A549 (cell line): ENCODE data around the gene NPY1R.

Experiments used
- CHD2 ChIP-seq: fragments of 150-350 bp; IDR thresholded peaks from 2 replicates; pipeline ENCODE4 v1.6.1; 2014; ENCODE audit warnings: low read length; ENCODE audit not compliant: partially characterized antibody
- CHD4 ChIP-seq: fragments of 200-600 bp; sonication (generic); IDR thresholded peaks from 2 replicates; pipeline ENCODE4 v1.6.1; 2016; ENCODE audit warnings: antibody characterized with exemption, mild to moderate bottlenecking, borderline replicate concordance
- EP300 ChIP-seq, 2 experiments: fragments of >200 bp; sonication (Bioruptor Twin); formaldehyde crosslinking; IDR thresholded peaks; 2 replicates in 1 of 2; 3 replicates in 1 of 2; pipeline ENCODE4 v1.6.1; 2016 to 2017
- POLR2A ChIP-seq: IDR thresholded peaks from 2 replicates; pipeline ENCODE4 v1.6.1; 2012; ENCODE audit warnings: mild to moderate bottlenecking, low read length
- POLR2AphosphoS2 ChIP-seq: conservative IDR thresholded peaks from 2 replicates; pipeline ENCODE4 v1.6.1; 2012; ENCODE audit warnings: low read length, improper control_type of control experiment, inconsistent platforms
- RAD21 ChIP-seq, 2 experiments: fragments of >200 bp in 1 of 2; sonication (Bioruptor Twin) in 1 of 2; formaldehyde crosslinking in 1 of 2; IDR thresholded peaks in 1 of 2; conservative IDR thresholded peaks in 1 of 2; 2 replicates in 1 of 2; 3 replicates in 1 of 2; pipeline ENCODE4 v1.6.1; 2012 to 2018; ENCODE audit warnings: inconsistent platforms in 1 of 2
- RFX5 ChIP-seq: fragments of 450-650 bp; IDR thresholded peaks from 2 replicates; pipeline ENCODE4 v1.7.1; 2014; ENCODE audit warnings: antibody characterized with exemption, mild to moderate bottlenecking, moderate library complexity
- TF ChIP-seq, protein P1 (sequence below): fragments of >200 bp; sonication (Bioruptor Twin); formaldehyde crosslinking; IDR thresholded peaks from 3 replicates; pipeline ENCODE4 v1.5.1; 2016
- TF ChIP-seq, protein P2 (sequence below): IDR thresholded peaks from 2 replicates; pipeline ENCODE4 v1.6.1; 2012
- TF ChIP-seq, protein P3 (sequence below): IDR thresholded peaks from 2 replicates; pipeline ENCODE4 v1.6.1; 2012

DNA sequence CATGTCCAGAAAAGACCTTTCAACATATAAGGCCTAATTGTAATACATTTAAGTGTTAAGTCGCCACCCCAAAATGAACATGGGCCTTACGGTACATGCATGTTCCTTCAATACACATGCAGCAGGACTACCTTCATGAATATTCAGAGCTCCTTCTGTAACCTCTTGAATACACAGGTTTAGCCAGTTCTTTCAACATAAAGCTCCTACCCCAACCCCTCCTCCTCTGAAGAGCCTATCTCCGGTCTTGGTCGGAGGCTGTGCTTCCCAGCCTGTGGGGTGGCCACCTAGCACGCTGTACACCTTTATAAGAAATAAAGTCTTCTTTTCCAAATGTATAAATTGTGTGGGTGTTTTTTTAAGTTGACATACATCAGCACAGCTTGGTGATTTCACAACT lies 39.6 kb upstream of the NPY1R start:
- TF ChIP-seq, protein P1, sequence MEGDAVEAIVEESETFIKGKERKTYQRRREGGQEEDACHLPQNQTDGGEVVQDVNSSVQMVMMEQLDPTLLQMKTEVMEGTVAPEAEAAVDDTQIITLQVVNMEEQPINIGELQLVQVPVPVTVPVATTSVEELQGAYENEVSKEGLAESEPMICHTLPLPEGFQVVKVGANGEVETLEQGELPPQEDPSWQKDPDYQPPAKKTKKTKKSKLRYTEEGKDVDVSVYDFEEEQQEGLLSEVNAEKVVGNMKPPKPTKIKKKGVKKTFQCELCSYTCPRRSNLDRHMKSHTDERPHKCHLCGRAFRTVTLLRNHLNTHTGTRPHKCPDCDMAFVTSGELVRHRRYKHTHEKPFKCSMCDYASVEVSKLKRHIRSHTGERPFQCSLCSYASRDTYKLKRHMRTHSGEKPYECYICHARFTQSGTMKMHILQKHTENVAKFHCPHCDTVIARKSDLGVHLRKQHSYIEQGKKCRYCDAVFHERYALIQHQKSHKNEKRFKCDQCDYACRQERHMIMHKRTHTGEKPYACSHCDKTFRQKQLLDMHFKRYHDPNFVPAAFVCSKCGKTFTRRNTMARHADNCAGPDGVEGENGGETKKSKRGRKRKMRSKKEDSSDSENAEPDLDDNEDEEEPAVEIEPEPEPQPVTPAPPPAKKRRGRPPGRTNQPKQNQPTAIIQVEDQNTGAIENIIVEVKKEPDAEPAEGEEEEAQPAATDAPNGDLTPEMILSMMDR: no peak
- TF ChIP-seq EP300 (IDR thresholded peaks at IDR 0.05): no peak
- TF ChIP-seq CHD4: no peak
- TF ChIP-seq CHD2: no peak
- no peak for TF ChIP-seq POLR2A
- no peak for TF ChIP-seq RFX5
- no peak for TF ChIP-seq POLR2AphosphoS2
- TF ChIP-seq, protein P2, sequence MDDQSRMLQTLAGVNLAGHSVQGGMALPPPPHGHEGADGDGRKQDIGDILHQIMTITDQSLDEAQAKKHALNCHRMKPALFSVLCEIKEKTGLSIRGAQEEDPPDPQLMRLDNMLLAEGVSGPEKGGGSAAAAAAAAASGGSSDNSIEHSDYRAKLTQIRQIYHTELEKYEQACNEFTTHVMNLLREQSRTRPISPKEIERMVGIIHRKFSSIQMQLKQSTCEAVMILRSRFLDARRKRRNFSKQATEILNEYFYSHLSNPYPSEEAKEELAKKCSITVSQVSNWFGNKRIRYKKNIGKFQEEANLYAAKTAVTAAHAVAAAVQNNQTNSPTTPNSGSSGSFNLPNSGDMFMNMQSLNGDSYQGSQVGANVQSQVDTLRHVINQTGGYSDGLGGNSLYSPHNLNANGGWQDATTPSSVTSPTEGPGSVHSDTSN: no peak
- TF ChIP-seq, protein P3, sequence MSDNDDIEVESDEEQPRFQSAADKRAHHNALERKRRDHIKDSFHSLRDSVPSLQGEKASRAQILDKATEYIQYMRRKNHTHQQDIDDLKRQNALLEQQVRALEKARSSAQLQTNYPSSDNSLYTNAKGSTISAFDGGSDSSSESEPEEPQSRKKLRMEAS: no peak
- TF ChIP-seq RAD21 (conservative IDR thresholded peaks at IDR 0.05 in 1 of 2, IDR thresholded peaks at IDR 0.05 in 1 of 2): no peak
